GM21390 (cell line): ENCODE measurements around the gene LRMDA.
"Not testable (repeated sequence)": the region's sequence is repeated elsewhere in the genome, so short reads cannot be mapped to it uniquely, and the experiment has no call there.

Experiments
- ATAC-seq: cut with Tn5 transposase; IDR thresholded peaks from one replicate; pipeline ENCODE4 v1.9.1; 2021; ENCODE audit not compliant: unreplicated experiment

The LRMDA gene

GRCh38 chr10:75502389-75502788, 71.0 kb downstream of the LRMDA start:
- ATAC-seq: no peak

GRCh38 chr10:75502838-75503237, 71.4 kb downstream of the LRMDA start:
- no peak for ATAC-seq

GRCh38 chr10:75505293-75505692, 73.9 kb downstream of the LRMDA start:
- ATAC-seq: no peak

- no peak for ATAC-seq
These were observed 74.5 kb downstream of the LRMDA start for GRCh38 chr10:75505840-75506506.

GRCh38 chr10:75506930-75507329, 75.5 kb downstream of the LRMDA start:
- ATAC-seq: no peak

- no peak for ATAC-seq
These were observed 76.0 kb downstream of the LRMDA start for GRCh38 chr10:75507469-75507868.

GRCh38 chr10:75508239-75508813, 76.9 kb downstream of the LRMDA start:
- ATAC-seq: no peak

- ATAC-seq: no peak
These were observed 77.4 kb downstream of the LRMDA start for GRCh38 chr10:75508814-75509306.

GRCh38 chr10:75509706-75510105, 78.3 kb downstream of the LRMDA start:
- ATAC-seq: no peak

GRCh38 chr10:75511011-75511410, 79.6 kb downstream of the LRMDA start:
- ATAC-seq: no peak

- ATAC-seq: no peak
These were observed 80.9 kb downstream of the LRMDA start for GRCh38 chr10:75512203-75512933.

- ATAC-seq: no peak
These were observed 82.0 kb downstream of the LRMDA start for GRCh38 chr10:75513292-75513885.

GRCh38 chr10:75514830-75515229, 83.4 kb downstream of the LRMDA start:
- no peak for ATAC-seq

GRCh38 chr10:75516154-75516553, 84.7 kb downstream of the LRMDA start:
- not testable (repeated sequence) for ATAC-seq

- not testable (repeated sequence) for ATAC-seq
These were observed 87.8 kb downstream of the LRMDA start for GRCh38 chr10:75519213-75519612.

GRCh38 chr10:75521194-75521829, 89.9 kb downstream of the LRMDA start:
- not testable (repeated sequence) for ATAC-seq

GRCh38 chr10:75525067-75525466, 93.6 kb downstream of the LRMDA start:
- no peak for ATAC-seq

GRCh38 chr10:75525646-75526045, 94.2 kb downstream of the LRMDA start:
- no peak for ATAC-seq

- no peak for ATAC-seq
These were observed 96.1 kb downstream of the LRMDA start for GRCh38 chr10:75527542-75527941.

- no peak for ATAC-seq
These were observed 97.0 kb downstream of the LRMDA start for GRCh38 chr10:75528392-75528791.

GRCh38 chr10:75530299-75530698, 98.9 kb downstream of the LRMDA start:
- ATAC-seq: no peak
